PFSK-1 (cell line): ENCODE measurements around the gene KCNG2.

Experiments used
- FOXP2 ChIP-seq: optimal IDR thresholded peaks from 2 replicates; pipeline ENCODE3; 2011; ENCODE audit warnings: borderline replicate concordance, control low read depth, inconsistent platforms; ENCODE audit not compliant: insufficient read depth; ENCODE audit errors: extremely low read length, extremely low read depth
- POLR2AphosphoS5 ChIP-seq: IDR thresholded peaks from 2 replicates; pipeline ENCODE4 v1.6.1; 2012; ENCODE audit warnings: low read depth, mild to moderate bottlenecking, control low read depth, low read length, moderate library complexity
- REST ChIP-seq, 2 experiments: IDR thresholded peaks; 2 replicates each; pipeline versions ENCODE4 v1.6.1 to v1.8.0; 2011 to 2012; ENCODE audit warnings: low read depth in 2 of 2, low read length in 2 of 2, control low read depth in 1 of 2, inconsistent platforms in 1 of 2, mild to moderate bottlenecking in 1 of 2, moderate library complexity in 1 of 2; ENCODE audit not compliant: insufficient read depth in 1 of 2
- SIN3A ChIP-seq: IDR thresholded peaks from 2 replicates; pipeline ENCODE4 v1.6.1; 2012; ENCODE audit warnings: mild to moderate bottlenecking, low read length, moderate library complexity, borderline replicate concordance; ENCODE audit not compliant: insufficient read depth
- TAF1 ChIP-seq: IDR thresholded peaks from 2 replicates; pipeline ENCODE4 v1.6.1; 2012; ENCODE audit warnings: low read length, control low read depth, borderline replicate concordance; ENCODE audit not compliant: insufficient read depth

KCNG2 gene

GRCh38 chr18:79789901-79790890, 7.5 kb upstream of the KCNG2 start:
- TF ChIP-seq REST (IDR thresholded peaks at IDR 0.05; ENCODE audit: insufficient read depth in 1 of 2, low read depth in 2 of 2, low read length in 2 of 2): no peak

- TF ChIP-seq FOXP2: no peak
- no peak for TF ChIP-seq SIN3A
- TF ChIP-seq REST (IDR thresholded peaks at IDR 0.05; ENCODE audit: insufficient read depth in 1 of 2, low read depth in 2 of 2, low read length in 2 of 2): no peak
- no peak for TF ChIP-seq TAF1
- TF ChIP-seq POLR2AphosphoS5: no peak
These were observed 6.5 kb upstream of the KCNG2 start for GRCh38 chr18:79790996-79791972.

- TF ChIP-seq POLR2AphosphoS5 (no peak), SIN3A (no peak), REST (IDR thresholded peaks at IDR 0.05; ENCODE audit: insufficient read depth in 1 of 2, low read depth in 2 of 2, low read length in 2 of 2) (no peak), TAF1 (no peak), FOXP2 (no peak)
These were observed 5.4 kb upstream of the KCNG2 start for GRCh38 chr18:79792096-79792987.

- TF ChIP-seq POLR2AphosphoS5: no peak
- TF ChIP-seq FOXP2: no peak
- no peak for TF ChIP-seq SIN3A
- no peak for TF ChIP-seq TAF1
- TF ChIP-seq REST (IDR thresholded peaks at IDR 0.05; ENCODE audit: insufficient read depth in 1 of 2, low read depth in 2 of 2, low read length in 2 of 2): no peak
These were observed 4.8 kb upstream of the KCNG2 start for GRCh38 chr18:79792988-79793355.
